ENCODE measurements around the gene JPH3.
"Not testable (repeated sequence)": the region's sequence is repeated elsewhere in the genome, so short reads cannot be mapped to it uniquely, and the experiment has no call there.

The JPH3 gene

DNA sequence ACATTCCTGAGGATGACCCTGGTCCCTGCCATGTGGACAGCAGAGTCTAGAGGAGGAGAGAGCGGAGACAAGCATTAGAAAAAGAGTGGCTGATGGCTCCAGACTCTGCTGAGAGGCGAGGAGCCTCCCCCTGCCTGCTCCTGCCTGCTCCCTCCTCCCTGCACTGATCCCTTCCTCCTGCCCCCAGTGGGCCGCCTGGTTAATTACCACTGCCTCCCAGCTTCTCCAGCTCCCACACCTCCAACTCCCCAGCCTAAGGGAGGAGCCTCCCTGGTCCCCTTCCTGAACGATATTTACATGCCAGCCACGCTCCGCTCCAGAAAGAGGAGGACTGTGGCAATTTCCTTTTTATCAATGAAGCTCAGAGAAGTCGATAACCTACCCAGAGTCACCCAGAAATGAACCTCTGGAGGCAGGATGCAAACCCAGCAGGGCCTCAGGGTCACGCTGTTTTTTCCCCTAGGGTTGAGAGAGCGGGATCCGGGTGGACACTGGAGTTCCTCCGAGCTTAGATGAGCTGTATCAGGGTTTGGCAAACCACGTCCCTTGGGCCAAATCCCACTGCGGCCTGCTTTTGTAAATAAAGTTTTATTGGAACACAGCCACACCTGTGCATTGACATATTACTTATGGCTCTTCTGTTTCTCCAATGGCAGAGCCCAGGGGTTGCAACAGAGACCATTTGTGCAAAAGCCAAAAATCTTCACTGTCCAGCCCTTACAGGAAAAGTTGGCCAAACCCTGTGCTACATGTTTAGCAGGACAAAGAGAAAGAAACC is 27.1 kb upstream of the JPH3 start:
- no peak for DNase-seq (ENCODE audit: insufficient read length, low spot score)
- no peak for FAIRE-seq
- TF ChIP-seq, protein P1, sequence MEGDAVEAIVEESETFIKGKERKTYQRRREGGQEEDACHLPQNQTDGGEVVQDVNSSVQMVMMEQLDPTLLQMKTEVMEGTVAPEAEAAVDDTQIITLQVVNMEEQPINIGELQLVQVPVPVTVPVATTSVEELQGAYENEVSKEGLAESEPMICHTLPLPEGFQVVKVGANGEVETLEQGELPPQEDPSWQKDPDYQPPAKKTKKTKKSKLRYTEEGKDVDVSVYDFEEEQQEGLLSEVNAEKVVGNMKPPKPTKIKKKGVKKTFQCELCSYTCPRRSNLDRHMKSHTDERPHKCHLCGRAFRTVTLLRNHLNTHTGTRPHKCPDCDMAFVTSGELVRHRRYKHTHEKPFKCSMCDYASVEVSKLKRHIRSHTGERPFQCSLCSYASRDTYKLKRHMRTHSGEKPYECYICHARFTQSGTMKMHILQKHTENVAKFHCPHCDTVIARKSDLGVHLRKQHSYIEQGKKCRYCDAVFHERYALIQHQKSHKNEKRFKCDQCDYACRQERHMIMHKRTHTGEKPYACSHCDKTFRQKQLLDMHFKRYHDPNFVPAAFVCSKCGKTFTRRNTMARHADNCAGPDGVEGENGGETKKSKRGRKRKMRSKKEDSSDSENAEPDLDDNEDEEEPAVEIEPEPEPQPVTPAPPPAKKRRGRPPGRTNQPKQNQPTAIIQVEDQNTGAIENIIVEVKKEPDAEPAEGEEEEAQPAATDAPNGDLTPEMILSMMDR (IDR thresholded peaks at IDR 0.05; ENCODE audit: insufficient read depth, missing control alignments) = no peak

DNA sequence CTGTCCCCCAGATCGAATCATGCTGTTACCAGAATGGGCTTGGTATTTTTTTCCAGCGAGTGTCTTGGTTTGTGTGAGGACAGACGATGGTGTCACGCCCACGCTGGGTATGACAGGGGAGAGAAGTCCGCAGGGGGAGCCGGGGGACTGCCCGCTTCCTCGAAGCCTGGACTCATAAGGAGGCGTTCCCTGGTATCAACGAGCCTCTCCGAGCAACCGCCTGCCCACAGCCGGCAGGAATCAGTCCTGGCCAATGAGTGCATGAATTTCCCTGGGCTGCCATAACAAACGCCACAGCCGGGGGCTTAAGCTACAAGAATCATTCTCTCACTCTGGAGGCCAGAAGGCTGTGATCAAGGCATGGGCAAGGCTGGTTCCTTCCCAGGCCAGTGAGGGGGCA is 26.1 kb upstream of the JPH3 start:
- FAIRE-seq (no peak), DNase-seq (ENCODE audit: insufficient read length, low spot score) (no peak)
- TF ChIP-seq, protein P1 (IDR thresholded peaks at IDR 0.05; ENCODE audit: insufficient read depth, missing control alignments) = no peak

DNA sequence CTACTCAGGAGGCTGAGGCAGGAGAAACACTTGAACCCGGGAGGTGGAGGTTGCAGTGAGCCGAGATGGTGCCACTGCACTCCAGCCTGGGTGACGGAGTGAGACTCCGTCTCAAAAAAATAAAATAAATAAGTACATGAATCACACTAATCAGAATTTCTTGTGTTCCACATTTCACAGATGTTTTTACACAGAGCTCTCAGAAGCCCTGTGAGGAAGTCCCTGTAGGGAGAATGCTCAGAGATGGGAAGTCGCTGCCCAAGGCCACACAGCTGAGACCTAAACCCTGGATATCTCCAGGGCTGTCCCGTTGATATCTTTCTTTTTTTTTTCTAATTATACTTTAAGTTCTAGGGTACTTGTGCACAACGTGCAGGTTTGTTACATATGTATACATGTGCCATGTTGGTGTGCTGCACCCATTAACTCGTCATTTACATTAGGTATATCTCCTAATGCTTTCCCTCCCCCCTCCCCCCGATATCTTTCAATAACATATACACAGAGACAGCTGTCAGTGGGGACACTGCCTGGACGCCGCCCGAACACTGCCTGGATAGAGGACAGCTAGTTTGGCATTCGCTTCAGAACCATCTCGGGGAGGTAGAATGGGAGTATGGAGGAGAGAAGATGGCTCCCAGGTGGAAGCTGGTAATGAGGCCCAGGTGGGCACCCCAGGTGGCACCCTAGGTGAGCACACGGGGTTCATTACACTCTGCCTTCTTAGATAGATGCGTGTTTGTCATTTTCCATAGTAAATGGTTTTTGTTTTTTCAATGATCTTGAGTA is 24.0 kb upstream of the JPH3 start:
- not testable (repeated sequence) for DNase-seq (ENCODE audit: insufficient read length, low spot score); FAIRE-seq

DNA sequence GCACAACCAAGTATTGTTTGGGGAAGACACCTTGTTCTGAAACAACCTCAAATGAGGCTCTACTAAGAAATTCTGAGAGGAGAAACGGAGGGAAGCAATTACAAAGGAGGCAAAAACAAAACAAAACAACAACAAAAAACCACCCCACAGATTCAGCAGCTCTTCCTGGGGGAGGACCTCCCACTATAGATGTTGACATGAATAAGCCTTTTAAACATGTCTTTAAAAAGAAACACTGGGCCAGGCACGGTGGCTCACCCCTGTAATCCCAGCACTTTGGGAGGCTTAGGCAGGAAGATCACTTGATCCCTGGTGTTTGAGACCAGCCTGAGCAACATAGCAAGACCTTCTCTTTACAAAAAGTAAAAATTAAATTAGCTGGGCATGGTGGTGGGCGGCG is 22.6 kb upstream of the JPH3 start:
- TF ChIP-seq, protein P1 (IDR thresholded peaks at IDR 0.05; ENCODE audit: insufficient read depth, missing control alignments) = no peak
- DNase-seq (ENCODE audit: insufficient read length, low spot score) (no peak), FAIRE-seq (no peak)

DNA sequence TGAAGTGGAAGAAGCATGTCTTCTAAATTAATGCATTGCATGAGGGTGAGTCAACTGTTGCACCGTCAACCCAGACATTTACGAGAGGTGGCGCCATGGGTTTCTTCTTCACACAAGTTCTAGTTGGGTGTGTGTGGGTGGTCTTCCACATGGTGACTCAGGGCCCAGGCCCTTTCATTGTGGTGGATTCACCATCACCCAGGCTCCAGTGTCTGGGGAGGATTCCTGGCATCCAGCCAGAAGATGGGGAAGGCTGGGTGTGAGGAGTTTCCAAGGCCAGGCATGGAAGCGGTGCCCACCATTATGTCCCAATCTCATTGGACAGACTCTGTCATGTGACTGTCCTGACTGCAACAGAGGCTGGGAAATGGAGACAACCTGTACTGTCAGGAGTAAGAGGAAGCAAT is 21.4 kb upstream of the JPH3 start:
- TF ChIP-seq, protein P1 (IDR thresholded peaks at IDR 0.05; ENCODE audit: insufficient read depth, missing control alignments) = no peak
- no peak for FAIRE-seq
- DNase-seq (ENCODE audit: insufficient read length, low spot score) = no peak

DNA sequence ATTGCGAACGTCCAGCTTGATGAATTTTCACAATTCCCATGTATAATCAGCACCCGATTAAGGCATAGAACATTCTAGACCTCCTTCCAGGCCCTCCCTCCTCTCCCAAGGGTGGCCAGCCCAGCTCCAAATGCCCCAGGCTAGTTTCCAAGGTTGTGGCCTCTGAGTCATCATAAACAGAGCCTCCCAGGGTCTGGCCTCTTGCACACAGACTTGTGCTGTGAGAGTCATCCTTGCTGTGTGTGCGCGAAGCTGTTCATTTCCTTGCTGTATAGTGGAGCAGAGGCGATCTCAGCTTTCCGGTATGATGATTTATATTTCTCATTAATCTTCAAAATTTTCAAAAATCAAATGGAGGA is 20.5 kb upstream of the JPH3 start:
- TF ChIP-seq, protein P1 (IDR thresholded peaks at IDR 0.05; ENCODE audit: insufficient read depth, missing control alignments) = no peak
- DNase-seq (ENCODE audit: insufficient read length, low spot score) (no peak), FAIRE-seq (no peak)

DNA sequence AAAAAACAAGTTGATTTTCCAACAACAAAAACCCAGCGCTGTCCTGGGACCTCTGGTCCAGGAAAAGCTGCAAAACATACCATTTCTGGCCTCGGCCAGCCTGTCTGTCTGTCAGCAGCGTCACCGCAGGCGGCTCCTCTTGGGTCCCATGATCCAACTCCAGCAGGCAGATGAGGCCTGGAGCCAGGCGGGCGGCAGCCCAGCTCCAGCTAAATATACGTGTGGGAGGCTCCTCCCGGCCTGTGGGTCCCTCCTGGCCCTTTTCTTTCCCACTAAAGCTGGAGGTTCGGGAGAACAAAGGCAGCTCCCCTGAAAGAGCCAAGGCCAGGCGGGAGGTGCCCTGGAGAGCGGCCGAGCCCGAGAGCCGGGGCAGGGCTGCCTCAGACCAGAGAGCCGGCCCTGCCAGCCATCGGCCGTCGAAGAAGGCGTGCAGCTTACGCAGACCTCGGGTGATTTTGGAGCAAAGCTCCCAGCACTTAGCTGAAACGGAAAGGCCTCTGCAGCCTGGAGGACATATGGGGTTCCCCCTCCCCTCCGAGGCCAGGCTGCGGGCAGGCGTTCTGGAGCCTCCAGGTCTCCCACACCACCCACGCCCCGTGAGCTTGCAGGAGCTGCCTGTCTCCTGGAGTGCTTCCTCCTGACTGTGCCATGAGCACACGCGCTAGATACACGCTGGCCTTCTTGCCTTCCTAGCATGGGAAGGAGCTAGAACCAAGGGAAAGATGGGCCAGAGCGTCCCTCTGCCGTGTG is 19.9 kb upstream of the JPH3 start:
- FAIRE-seq = no peak
- TF ChIP-seq, protein P1 (IDR thresholded peaks at IDR 0.05; ENCODE audit: insufficient read depth, missing control alignments) = no peak
- DNase-seq (ENCODE audit: insufficient read length, low spot score) = no peak

All from D721Med (cell line).